AG04449 (cell line): ENCODE data around the gene TEX51.

ENCODE experiments used
- CTCF ChIA-PET: fragments of 350-600 bp; formaldehyde crosslinking; extraction: SDS; loops from one replicate; lab custom pipeline; 2021; ENCODE audit warnings: antibody characterized with exemption; lab: Yijun Ruan, JAX
- POLR2A ChIA-PET: fragments of 400-600, 350-600 bp; formaldehyde crosslinking; extraction: SDS; loops from one replicate; lab custom pipeline; 2020; ENCODE audit warnings: antibody characterized with exemption, inconsistent platforms; lab: Yijun Ruan, JAX
- DNase-seq: peaks from one replicate; pipeline ENCODE4 v3.0.0-alpha.2; 2010; ENCODE audit warnings: low read depth, low spot score
- H3K4me3 ChIP-seq: 2 replicates; pipeline ENCODE4 v1.5.1; 2011; ENCODE audit warnings: low read depth, mild to moderate bottlenecking, control low read depth, low read length
- CTCF ChIP-seq: IDR thresholded peaks from one replicate; pipeline ENCODE4 v1.5.1; 2011; ENCODE audit warnings: mild to moderate bottlenecking, moderate library complexity, low read length, control low read depth, inconsistent platforms; ENCODE audit not compliant: insufficient read depth; ENCODE audit errors: missing control alignments

TEX51 gene

GRCh38 chr2:126887506-126887905, 11.2 kb upstream of the TEX51 start:
- POLR2A ChIA-PET: no interaction called here
- CTCF ChIA-PET: no interaction called here
- no peak for TF ChIP-seq CTCF
- no peak for DNase-seq
- H3K4me3 ChIP-seq: no peak overlapping the region

GRCh38 chr2:126888046-126888445, 10.6 kb upstream of the TEX51 start:
- no peak overlapping the region for H3K4me3 ChIP-seq
- POLR2A ChIA-PET: no interaction called here
- no peak for TF ChIP-seq CTCF
- CTCF ChIA-PET: no interaction called here
- DNase-seq: no peak

- CTCF ChIA-PET: interaction anchor here (1.2 kb wide), 1 partner anchor 83 kb away, joined by 3 read pairs; no protein-coding TSS in a partner anchor
- no peak overlapping the region for H3K4me3 ChIP-seq
- no peak for DNase-seq
- POLR2A ChIA-PET: no interaction called here
- no peak for TF ChIP-seq CTCF
Measured at GRCh38 chr2:126889071-126889470, 9.6 kb upstream of the TEX51 start.

GRCh38 chr2:126889496-126890135, 9.1 kb upstream of the TEX51 start:
- CTCF ChIA-PET: interaction anchor here (1.2 kb wide), 1 partner anchor 82 kb away, joined by 3 read pairs; no protein-coding TSS in a partner anchor
- no peak overlapping the region for H3K4me3 ChIP-seq
- POLR2A ChIA-PET: no interaction called here
- TF ChIP-seq CTCF: no peak
- DNase-seq: no peak

DNA sequence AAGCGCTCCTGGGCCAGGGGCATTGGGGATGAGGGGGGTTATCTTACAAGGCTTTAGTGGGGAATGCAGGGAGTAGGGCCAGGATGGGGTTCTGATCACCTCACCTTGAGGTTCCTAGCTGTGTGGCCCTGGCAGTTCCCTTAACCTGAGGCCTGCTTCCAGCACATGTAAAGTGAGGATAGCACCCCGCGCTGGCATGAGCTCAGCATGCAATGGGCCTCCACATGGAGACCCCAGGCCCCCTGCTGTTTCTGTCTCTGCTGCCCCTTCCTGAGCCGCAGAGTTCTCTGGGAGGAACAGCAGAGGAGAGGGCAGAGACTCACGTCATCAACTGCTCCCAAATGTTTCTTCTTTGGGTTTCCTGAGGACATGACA, 8.6 kb upstream of the TEX51 start:
- DNase-seq: no peak
- no peak for TF ChIP-seq CTCF
- ChIA-PET CTCF (no interaction called here), POLR2A (no interaction called here)
- H3K4me3 ChIP-seq: no peak overlapping the region

DNA sequence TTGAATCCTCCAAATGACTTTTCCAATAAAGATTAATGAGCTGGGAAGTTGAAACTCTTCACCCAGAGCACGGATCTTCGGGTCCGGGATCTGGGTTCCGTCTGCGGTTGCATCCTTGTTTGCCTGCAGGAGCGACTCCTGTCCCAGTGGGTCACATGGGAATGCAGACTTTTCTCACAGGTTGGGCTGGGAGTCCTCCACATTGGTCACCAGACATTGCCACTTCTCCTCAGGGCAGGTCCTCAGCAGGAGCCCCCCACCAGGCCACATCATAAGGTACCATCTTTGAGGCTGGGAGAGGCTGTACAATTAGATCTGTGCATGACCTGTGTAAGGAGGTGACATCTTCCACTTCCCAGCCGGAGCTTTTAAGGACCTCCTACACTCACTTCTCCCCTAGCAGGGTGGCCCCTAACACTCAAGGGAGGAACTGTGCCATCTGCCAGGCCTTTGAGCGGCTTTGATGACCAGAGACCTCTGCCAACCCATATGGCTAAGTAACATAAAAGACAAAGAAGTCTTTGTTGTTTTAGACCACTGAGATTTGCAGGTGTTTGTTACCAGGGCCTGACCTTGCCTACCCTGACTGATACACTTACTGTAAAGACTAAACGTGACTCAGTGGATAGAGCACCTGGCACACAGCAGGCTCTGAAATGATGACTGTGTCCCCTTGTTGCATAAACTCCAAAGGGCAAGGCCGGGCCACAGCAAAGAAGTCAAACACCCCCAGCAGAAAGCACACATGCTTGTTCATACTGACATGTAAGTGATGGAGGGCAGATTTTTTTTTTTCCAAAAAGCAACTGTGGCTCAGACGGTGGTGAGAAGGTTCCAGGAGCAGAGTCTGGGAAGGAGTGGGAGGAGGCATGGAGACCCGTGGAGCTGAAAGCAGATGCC, 7.9 kb upstream of the TEX51 start:
- H3K4me3 ChIP-seq: no peak overlapping the region
- TF ChIP-seq CTCF: no peak
- CTCF ChIA-PET: no interaction called here
- no peak for DNase-seq
- POLR2A ChIA-PET: no interaction called here
